BE2C (cell line): ENCODE results near the gene MRPL53.
A peak's percentile ranks its signal among the peaks of the same experiment; 100 is the strongest.
"Not testable (repeated sequence)": the region's sequence is repeated elsewhere in the genome, so short reads cannot be mapped to it uniquely, and the experiment has no call there.

Source experiments
- DNase-seq: peaks from one replicate; pipeline ENCODE4 v3.0.0-alpha.2; 2020
- H3K27me3 ChIP-seq: fragments of 250-450 bp; sonication (Bioruptor Pico); 2 replicates; pipeline ENCODE4 v1.5.1; 2020; ENCODE audit warnings: mild to moderate bottlenecking
- H3K36me3 ChIP-seq: fragments of 250-450 bp; sonication (Bioruptor Pico); 2 replicates; pipeline ENCODE4 v1.5.1; 2020; ENCODE audit warnings: mild to moderate bottlenecking
- H3K4me1 ChIP-seq: fragments of 250-450 bp; sonication (Bioruptor Pico); 2 replicates; pipeline ENCODE4 v1.5.1; 2020
- H3K4me3 ChIP-seq: 2 replicates; pipeline ENCODE4 v1.5.1; 2011; ENCODE audit warnings: low read depth, low read length
- H3K9me3 ChIP-seq: fragments of 250-450 bp; sonication (Bioruptor Pico); 2 replicates; pipeline ENCODE4 v1.5.1; 2020
- CTCF ChIP-seq: IDR thresholded peaks from 2 replicates; pipeline ENCODE4 v1.5.1; 2012; ENCODE audit warnings: mild to moderate bottlenecking, low read depth, low read length

Gene MRPL53

GRCh38 chr2:74481961-74482800, 9.7 kb upstream of the MRPL53 start:
- peak; percentile 28 for DNase-seq
- no peak for TF ChIP-seq CTCF
- Histone ChIP-seq H3K4me3 (peak overlapping the region; percentile 79), H3K9me3 (no peaks in the 10 kb centered on the region), H3K36me3 (no peaks in the 10 kb centered on the region), H3K4me1 (no peaks in the 10 kb centered on the region), H3K27me3 (no peaks in the 10 kb centered on the region)

GRCh38 chr2:74481431-74481830, 9.0 kb upstream of the MRPL53 start:
- peak overlapping the region; percentile 79 for H3K4me3 ChIP-seq
- TF ChIP-seq CTCF = no peak
- no peaks in the 10 kb centered on the region for H3K4me1 ChIP-seq
- no peaks in the 10 kb centered on the region for H3K27me3 ChIP-seq
- no peaks in the 10 kb centered on the region for H3K36me3 ChIP-seq
- DNase-seq = no peak
- H3K9me3 ChIP-seq = no peaks in the 10 kb centered on the region

- Histone ChIP-seq H3K4me1 (no peaks in the 10 kb centered on the region), H3K9me3 (no peaks in the 10 kb centered on the region), H3K27me3 (no peaks in the 10 kb centered on the region), H3K4me3 (no peak overlapping the region), H3K36me3 (no peaks in the 10 kb centered on the region; the same call in 1 of the 2 replicates)
- peak; percentile 22 for DNase-seq
- peak; percentile 45 for TF ChIP-seq CTCF
Observed at GRCh38 chr2:74474899-74475298, 2.4 kb upstream of the MRPL53 start.

GRCh38 chr2:74474481-74474880, 2.0 kb upstream of the MRPL53 start:
- H3K9me3 ChIP-seq = no peaks in the 10 kb centered on the region
- no peak for TF ChIP-seq CTCF
- no peaks in the 10 kb centered on the region for H3K27me3 ChIP-seq
- no peak overlapping the region for H3K4me3 ChIP-seq
- no peak for DNase-seq
- no peaks in the 10 kb centered on the region for H3K4me1 ChIP-seq
- H3K36me3 ChIP-seq = no peaks in the 10 kb centered on the region; the same call in 1 of the 2 replicates

- DNase-seq = no peak
- H3K9me3 ChIP-seq = no peaks in the 10 kb centered on the region
- H3K4me3 ChIP-seq = peak overlapping the region; percentile 79
- H3K36me3 ChIP-seq = no peaks in the 10 kb centered on the region; the same call in 1 of the 2 replicates
- H3K4me1 ChIP-seq = no peaks in the 10 kb centered on the region
- TF ChIP-seq CTCF = no peak
- no peaks in the 10 kb centered on the region for H3K27me3 ChIP-seq
Observed at GRCh38 chr2:74472945-74473258, 422 bp upstream of the MRPL53 start.

- H3K9me3 ChIP-seq = no peaks in the 10 kb centered on the region
- DNase-seq = no peak
- H3K27me3 ChIP-seq = no peaks in the 10 kb centered on the region
- H3K36me3 ChIP-seq = no peaks in the 10 kb centered on the region; the same call in 1 of the 2 replicates
- no peak for TF ChIP-seq CTCF
- peak overlapping the region; percentile 79 for H3K4me3 ChIP-seq
- no peaks in the 10 kb centered on the region for H3K4me1 ChIP-seq
Observed at GRCh38 chr2:74471332-74472065, 981 bp downstream of the MRPL53 start.

GRCh38 chr2:74470742-74471141, 1.7 kb downstream of the MRPL53 start:
- not testable (repeated sequence) for H3K9me3 ChIP-seq, H3K4me3 ChIP-seq, H3K36me3 ChIP-seq, DNase-seq, H3K27me3 ChIP-seq, H3K4me1 ChIP-seq
